HCEC 1CT (cell line): ENCODE results near the gene TUBAL3.
A peak's percentile ranks its signal among the peaks of the same experiment; 100 is the strongest.

Source experiments
- DNase-seq: peaks from one replicate; pipeline ENCODE4 v3.0.0-alpha.2; 2017

The TUBAL3 gene

GRCh38 chr10:5404208-5405041, at the start of gene TUBAL3:
TSS of gene TUBAL3 (minus strand) at chr10:5404828. CDS start at chr10:5404792, 36 bp downstream.
- peak; percentile 28 for DNase-seq

- no peak for DNase-seq
Measured at GRCh38 chr10:5453749-5454489, 49.3 kb upstream of the TUBAL3 start.

- DNase-seq: no peak
Measured at GRCh38 chr10:5450605-5451384, 46.2 kb upstream of the TUBAL3 start.

GRCh38 chr10:5449823-5450222, 45.2 kb upstream of the TUBAL3 start:
- peak; percentile 67 for DNase-seq

- DNase-seq: no peak
Measured at GRCh38 chr10:5449227-5449626, 44.6 kb upstream of the TUBAL3 start.

GRCh38 chr10:5448333-5449001, 43.8 kb upstream of the TUBAL3 start:
- no peak for DNase-seq

GRCh38 chr10:5447611-5448071, 43.0 kb upstream of the TUBAL3 start:
- peak; percentile 23 for DNase-seq

- peak; percentile 59 for DNase-seq
Measured at GRCh38 chr10:5447056-5447455, 42.4 kb upstream of the TUBAL3 start.

GRCh38 chr10:5446390-5446926, 41.8 kb upstream of the TUBAL3 start:
- peak; percentile 68 for DNase-seq

GRCh38 chr10:5445006-5445405, 40.4 kb upstream of the TUBAL3 start:
- DNase-seq: no peak

- no peak for DNase-seq
Measured at GRCh38 chr10:5443429-5443828, 38.8 kb upstream of the TUBAL3 start.

- no peak for DNase-seq
Measured at GRCh38 chr10:5442990-5443370, 38.4 kb upstream of the TUBAL3 start.

GRCh38 chr10:5442065-5442989, 37.7 kb upstream of the TUBAL3 start:
- peak; percentile 37 for DNase-seq

- no peak for DNase-seq
Measured at GRCh38 chr10:5441106-5441505, 36.5 kb upstream of the TUBAL3 start.

GRCh38 chr10:5440206-5440605, 35.6 kb upstream of the TUBAL3 start:
- no peak for DNase-seq

GRCh38 chr10:5435328-5435727, 30.7 kb upstream of the TUBAL3 start:
- DNase-seq: no peak

- peak; percentile 71 for DNase-seq
Measured at GRCh38 chr10:5434017-5434753, 29.6 kb upstream of the TUBAL3 start.

GRCh38 chr10:5433182-5433581, 28.6 kb upstream of the TUBAL3 start:
- peak; percentile 31 for DNase-seq

- DNase-seq: no peak
Measured at GRCh38 chr10:5428133-5428532, 23.5 kb upstream of the TUBAL3 start.

- DNase-seq: no peak
Measured at GRCh38 chr10:5424751-5425150, 20.1 kb upstream of the TUBAL3 start.
